DOHH2 (cell line): Measurements from ENCODE around the gene TMEM212.

Experiments
- H3F3A ChIP-seq: fragments of 200-600 bp; sonication (generic), shearing (Covaris generic); 2 replicates; pipeline ENCODE4 v1.6.0; 2016; ENCODE audit warnings: antibody characterized with exemption, mild to moderate bottlenecking; ENCODE audit not compliant: control insufficient read depth, insufficient read depth
- H3K27ac ChIP-seq: fragments of 200-600 bp; sonication (generic); 2 replicates; pipeline ENCODE4 v1.5.1; 2014; ENCODE audit warnings: low read depth, mild to moderate bottlenecking, low read length, moderate library complexity
- H3K27me3 ChIP-seq: fragments of 200-600 bp; sonication (generic); 2 replicates; pipeline ENCODE4 v1.6.1; 2014; ENCODE audit warnings: mild to moderate bottlenecking, low read length, mixed read lengths; ENCODE audit not compliant: control insufficient read depth
- H3K36me3 ChIP-seq: fragments of 200-600 bp; sonication (generic); 2 replicates; pipeline ENCODE4 v1.6.1; 2014; ENCODE audit warnings: mild to moderate bottlenecking, low read length, moderate library complexity, mixed read lengths; ENCODE audit not compliant: control insufficient read depth
- H3K4me1 ChIP-seq: fragments of 200-600 bp; sonication (generic); 2 replicates; pipeline ENCODE4 v1.6.1; 2014; ENCODE audit warnings: mild to moderate bottlenecking, low read length, mixed read lengths; ENCODE audit not compliant: control insufficient read depth
- H3K4me2 ChIP-seq: fragments of 200-600 bp; sonication (generic); 2 replicates; pipeline ENCODE4 v1.6.0; 2014; ENCODE audit warnings: mild to moderate bottlenecking, low read length, moderate library complexity
- H3K4me3 ChIP-seq: fragments of 200-600 bp; sonication (generic); 2 replicates; pipeline ENCODE4 v1.5.1; 2014; ENCODE audit warnings: mild to moderate bottlenecking, low read length, mixed read lengths
- H3K79me2 ChIP-seq: fragments of 200-600 bp; sonication (generic); 2 replicates; pipeline ENCODE4 v1.6.1; 2014; ENCODE audit warnings: mild to moderate bottlenecking, low read length, mixed read lengths; ENCODE audit not compliant: control insufficient read depth
- H3K9me2 ChIP-seq: fragments of 200-600 bp; sonication (generic); replicated peaks from 2 replicates; pipeline ENCODE4 v1.6.1; 2014; ENCODE audit warnings: mild to moderate bottlenecking, low read length, mixed read lengths; ENCODE audit not compliant: control insufficient read depth
- H3K9me3 ChIP-seq: fragments of 200-600 bp; sonication (generic); 2 replicates; pipeline ENCODE4 v1.6.1; 2014; ENCODE audit warnings: antibody characterized with exemption, low read length, mixed read lengths; ENCODE audit not compliant: control insufficient read depth, insufficient read depth
- H4K20me1 ChIP-seq: fragments of 200-600 bp; sonication (generic); 2 replicates; pipeline ENCODE4 v1.6.0; 2014; ENCODE audit warnings: low read depth, mild to moderate bottlenecking, antibody characterized with exemption, low read length, moderate library complexity; ENCODE audit not compliant: control insufficient read depth, insufficient read depth
- CTCF ChIP-seq: fragments of 200-600 bp; sonication (generic); IDR thresholded peaks from one replicate; pipeline ENCODE4 v1.5.1; 2014; ENCODE audit warnings: antibody characterized with exemption, mild to moderate bottlenecking, low read depth, low read length; ENCODE audit not compliant: poor library complexity, severe bottlenecking
- EZH2phosphoT487 ChIP-seq: fragments of 200-600 bp; sonication (generic); IDR thresholded peaks from 2 replicates; pipeline ENCODE4 v1.6.1; 2017; ENCODE audit warnings: borderline replicate concordance, mild to moderate bottlenecking, antibody characterized with exemption, low read length, moderate library complexity, mixed read lengths

The TMEM212 gene

GRCh38 chr3:171847595-171848259 lies 4.6 kb downstream of the TMEM212 start:
- Histone ChIP-seq H3K4me3 (no peak overlapping the region), H3K27me3 (0 out of 2 replicates have a peak, but pooled peaks cover 3% of the 10 kb centered on the region), H3K36me3 (no peaks in the 10 kb centered on the region), H3K79me2 (no peaks in the 10 kb centered on the region), H3K27ac (no peak overlapping the region), H3K9me3 (no peaks in the 10 kb centered on the region), H4K20me1 (no peaks in the 10 kb centered on the region), H3K4me2 (no peak overlapping the region), H3F3A (no peaks in the 10 kb centered on the region), H3K4me1 (no peaks in the 10 kb centered on the region), H3K9me2 (no peaks in the 10 kb centered on the region)
- TF ChIP-seq CTCF (no peak), EZH2phosphoT487 (no peak)

- Histone ChIP-seq H3K36me3 (no peaks in the 10 kb centered on the region), H3F3A (no peaks in the 10 kb centered on the region), H3K4me3 (no peak overlapping the region), H3K4me2 (no peak overlapping the region), H3K4me1 (no peaks in the 10 kb centered on the region), H4K20me1 (no peaks in the 10 kb centered on the region), H3K27me3 (0 out of 2 replicates have a peak, but pooled peaks cover 3% of the 10 kb centered on the region), H3K79me2 (no peaks in the 10 kb centered on the region), H3K9me2 (no peaks in the 10 kb centered on the region), H3K27ac (no peak overlapping the region), H3K9me3 (peaks cover 15% of the 10 kb centered on the region; the same call in 1 of the 2 replicates)
- TF ChIP-seq EZH2phosphoT487 (no peak), CTCF (no peak)
Measured at GRCh38 chr3:171849617-171850319, 6.6 kb downstream of the TMEM212 start.

GRCh38 chr3:171850320-171850959 lies 7.3 kb downstream of the TMEM212 start:
- no peak overlapping the region for H3K27ac ChIP-seq
- no peaks in the 10 kb centered on the region for H3K4me1 ChIP-seq

More at GRCh38 chr3:171850320-171850959, 7.3 kb downstream of the TMEM212 start:
- H3K9me3 ChIP-seq: peaks cover 15% of the 10 kb centered on the region; the same call in 1 of the 2 replicates
- H3K36me3 ChIP-seq: no peaks in the 10 kb centered on the region
- H3F3A ChIP-seq: no peaks in the 10 kb centered on the region
- 0 out of 2 replicates have a peak, but pooled peaks cover 3% of the 10 kb centered on the region for H3K27me3 ChIP-seq
- no peak overlapping the region for H3K4me3 ChIP-seq
- no peaks in the 10 kb centered on the region for H3K79me2 ChIP-seq
- no peak for TF ChIP-seq EZH2phosphoT487
- TF ChIP-seq CTCF: no peak
- no peaks in the 10 kb centered on the region for H4K20me1 ChIP-seq
- no peak overlapping the region for H3K4me2 ChIP-seq
- no peaks in the 10 kb centered on the region for H3K9me2 ChIP-seq
